ENCODE measurements around the gene TCERG1L.

DNA sequence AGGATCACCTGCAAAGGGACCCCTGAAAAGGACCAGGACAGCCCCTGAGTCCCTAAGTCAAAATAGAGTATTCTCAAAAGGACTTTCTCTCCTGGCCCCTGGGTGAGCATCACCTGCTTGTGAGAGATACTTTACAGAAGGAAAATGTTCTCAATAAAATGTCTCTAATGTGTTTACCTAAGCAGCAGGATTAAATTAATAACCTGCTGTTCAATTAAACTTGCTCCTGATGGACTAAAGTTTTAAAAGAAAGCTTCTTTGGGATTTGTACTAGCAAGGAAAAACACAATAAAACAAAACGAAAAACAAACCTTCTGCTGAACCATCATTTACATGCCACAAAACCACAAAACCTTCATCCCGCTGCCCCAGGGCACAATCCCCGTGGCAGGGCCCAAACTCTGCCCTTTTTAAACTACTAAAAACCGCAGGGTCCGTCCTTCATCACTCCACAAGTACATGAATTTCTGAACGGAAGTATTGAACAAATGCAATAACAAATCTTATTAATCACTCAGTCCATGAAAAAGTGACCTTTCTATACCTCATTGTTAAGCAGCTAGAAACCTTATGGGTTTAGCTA, 197.7 kb downstream of the TCERG1L start:
- TF ChIP-seq, protein P1, sequence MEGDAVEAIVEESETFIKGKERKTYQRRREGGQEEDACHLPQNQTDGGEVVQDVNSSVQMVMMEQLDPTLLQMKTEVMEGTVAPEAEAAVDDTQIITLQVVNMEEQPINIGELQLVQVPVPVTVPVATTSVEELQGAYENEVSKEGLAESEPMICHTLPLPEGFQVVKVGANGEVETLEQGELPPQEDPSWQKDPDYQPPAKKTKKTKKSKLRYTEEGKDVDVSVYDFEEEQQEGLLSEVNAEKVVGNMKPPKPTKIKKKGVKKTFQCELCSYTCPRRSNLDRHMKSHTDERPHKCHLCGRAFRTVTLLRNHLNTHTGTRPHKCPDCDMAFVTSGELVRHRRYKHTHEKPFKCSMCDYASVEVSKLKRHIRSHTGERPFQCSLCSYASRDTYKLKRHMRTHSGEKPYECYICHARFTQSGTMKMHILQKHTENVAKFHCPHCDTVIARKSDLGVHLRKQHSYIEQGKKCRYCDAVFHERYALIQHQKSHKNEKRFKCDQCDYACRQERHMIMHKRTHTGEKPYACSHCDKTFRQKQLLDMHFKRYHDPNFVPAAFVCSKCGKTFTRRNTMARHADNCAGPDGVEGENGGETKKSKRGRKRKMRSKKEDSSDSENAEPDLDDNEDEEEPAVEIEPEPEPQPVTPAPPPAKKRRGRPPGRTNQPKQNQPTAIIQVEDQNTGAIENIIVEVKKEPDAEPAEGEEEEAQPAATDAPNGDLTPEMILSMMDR (IDR thresholded peaks at IDR 0.05 in 2 of 3, conservative IDR thresholded peaks at IDR 0.05 in 1 of 3; ENCODE audit: insufficient read depth in 2 of 3, low read depth in 1 of 3, low read length in 3 of 3), result no peak
- TF ChIP-seq FOXP1 (CRISPR knock-in tag; IDR thresholded peaks at IDR 0.05), result no peak
- TF ChIP-seq FOXJ3 (CRISPR knock-in tag; IDR thresholded peaks at IDR 0.05), result no peak
- no peak for TF ChIP-seq PCBP2 (IDR thresholded peaks at IDR 0.05; ENCODE audit: low read depth, low read length, poor library complexity, severe bottlenecking)
